Naive B cell (primary cell): Measurements from ENCODE around the gene MPHOSPH6. TPM values are rescaled to one million over a fixed set of nuclear protein-coding genes. Genes with fewer than 3 reads are reported as not detected.
"Not testable (repeated sequence)": the region's sequence is repeated elsewhere in the genome, so short reads cannot be mapped to it uniquely, and the experiment has no call there.

Experiments
- ATAC-seq, 2 donors: fragments of 150-1000 bp; cut with Tn5 transposase; 2 replicates each; pipeline ENCODE4 v1.10.0; 2021; ENCODE audit warnings: low read depth in 2 of 2, mild to moderate bottlenecking in 2 of 2, moderate library complexity in 2 of 2
- DNase-seq: peaks from one replicate; pipeline ENCODE4 v3.0.0; 2022
- H3K27ac Mint-ChIP-seq, 6 donors: one replicate each; pipeline ENCODE4 v1.8.0; 2020 to 2022; ENCODE audit warnings: mild to moderate bottlenecking in 6 of 6, mixed read lengths in 6 of 6, moderate library complexity in 5 of 6, inconsistent platforms in 2 of 6
- H3K27me3 Mint-ChIP-seq, 3 donors: one replicate each; pipeline ENCODE4 v1.8.0; 2021 to 2022; ENCODE audit warnings: mixed read lengths in 3 of 3, mild to moderate bottlenecking in 1 of 3
- H3K36me3 Mint-ChIP-seq, 2 donors: one replicate each; pipeline ENCODE4 v1.8.0; 2020 to 2022; ENCODE audit warnings: mixed read lengths in 2 of 2, inconsistent platforms in 1 of 2, mild to moderate bottlenecking in 1 of 2
- H3K4me1 Mint-ChIP-seq, 3 donors: one replicate each; pipeline ENCODE4 v1.8.0; 2020 to 2022; ENCODE audit warnings: mixed read lengths in 3 of 3, inconsistent platforms in 1 of 3, mild to moderate bottlenecking in 1 of 3, moderate library complexity in 1 of 3
- H3K4me3 Mint-ChIP-seq, 8 donors: one replicate each; pipeline ENCODE4 v1.8.0; 2020 to 2022; ENCODE audit warnings: mild to moderate bottlenecking in 8 of 8, mixed read lengths in 8 of 8, moderate library complexity in 8 of 8, inconsistent platforms in 2 of 8
- H3K9me3 Mint-ChIP-seq, 7 donors: one replicate each; pipeline ENCODE4 v1.8.0; 2020 to 2022; ENCODE audit warnings: mixed read lengths in 7 of 7, mild to moderate bottlenecking in 5 of 7, inconsistent platforms in 2 of 7, moderate library complexity in 1 of 7
- polyA plus RNA-seq, 6 donors: library from polyadenylated mRNA; unstranded; fragments of 300-500 nt; fragmentation: Illumina TruSeq; gene quantifications; one replicate each; pipeline ENCODE4 v1.2.3, GENCODE V29; 2021; ENCODE audit warnings: low read depth in 6 of 6

The MPHOSPH6 gene
- polyA plus RNA-seq, 6 donors from 2014 or later = 10.7 to 37.3 (median 14.4) TPM

DNA sequence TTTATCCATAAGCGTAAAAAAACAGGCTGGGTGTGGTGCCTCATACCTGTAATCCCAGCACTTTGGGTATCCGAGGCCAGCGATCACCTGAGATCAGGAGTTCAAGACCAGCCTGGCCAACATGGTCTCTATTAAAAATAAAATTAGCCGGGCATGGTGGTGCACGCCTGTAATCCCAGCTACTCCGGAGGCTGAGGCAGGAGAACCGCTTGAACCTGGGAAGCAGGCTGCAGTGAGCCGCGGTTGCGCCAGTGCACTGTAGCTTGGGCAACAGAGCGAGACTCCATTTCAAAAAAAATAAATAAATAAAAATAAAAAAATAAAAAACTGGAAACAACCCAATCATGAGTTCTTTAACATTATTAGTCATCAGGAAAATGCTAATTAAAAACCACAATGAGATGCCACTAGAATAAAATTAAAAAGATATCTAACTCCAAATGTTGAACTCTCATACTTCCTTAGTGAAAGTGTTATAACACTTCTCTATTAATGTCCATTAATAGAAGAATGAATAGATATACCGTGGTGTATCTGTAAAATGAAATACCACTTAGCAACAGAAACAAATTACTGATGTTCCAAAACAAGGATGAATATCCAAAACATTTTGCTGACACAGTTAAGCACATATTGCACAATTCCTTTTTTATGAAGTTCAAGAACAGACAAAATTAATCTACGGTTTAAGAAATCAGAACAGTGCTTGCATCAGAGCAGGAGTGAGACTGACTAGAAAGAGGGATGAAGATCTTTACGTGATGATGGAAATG lies 13.1 kb downstream of the MPHOSPH6 start:
- Mint-ChIP-seq H3K4me3 (no peak overlapping the region), H3K4me1 (peaks cover 0 to 7% (median 2%) of the 10 kb centered on the region in 3 donors), H3K9me3 (peaks cover 0 to 6% (median 5%) of the 10 kb centered on the region in 7 donors), H3K36me3 (peaks cover 23 to 28% of the 10 kb centered on the region in 2 donors), H3K27ac (peak overlapping the region in 1 of 6 donors; percentile 75), H3K27me3 (no peaks in the 10 kb centered on the region)
- DNase-seq (no peak), ATAC-seq (no peak)

DNA sequence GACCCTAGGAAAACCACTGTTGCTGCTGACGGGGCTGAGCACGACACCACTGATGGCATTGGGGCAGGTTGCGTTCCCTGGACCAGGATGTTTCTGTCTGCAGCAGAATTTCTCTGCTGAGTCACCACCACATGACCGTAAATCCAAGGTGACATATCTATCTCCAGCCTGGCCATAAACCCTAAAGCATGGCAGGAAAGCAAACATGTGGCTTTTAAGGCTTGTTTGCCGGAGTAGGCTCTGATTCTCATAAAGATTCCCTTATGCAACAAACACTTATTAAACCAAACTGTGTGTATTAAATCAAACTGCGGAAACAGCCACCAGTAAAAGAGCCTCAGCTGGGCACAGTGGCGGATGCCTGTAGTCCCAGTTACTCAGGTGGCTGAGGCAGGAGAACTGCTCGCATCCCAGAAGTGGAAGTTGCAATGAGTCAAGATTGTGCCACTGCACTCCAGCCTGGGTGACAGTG lies 17.3 kb downstream of the MPHOSPH6 start:
- DNase-seq (no peak), ATAC-seq (no peak)
- Mint-ChIP-seq H3K4me1 (peaks cover 0 to 7% (median 0%) of the 10 kb centered on the region in 3 donors), H3K27ac (no peak overlapping the region), H3K4me3 (no peak overlapping the region), H3K36me3 (peaks cover 17 to 21% of the 10 kb centered on the region in 2 donors), H3K27me3 (no peaks in the 10 kb centered on the region), H3K9me3 (peaks cover 0 to 6% (median 5%) of the 10 kb centered on the region in 7 donors)

DNA sequence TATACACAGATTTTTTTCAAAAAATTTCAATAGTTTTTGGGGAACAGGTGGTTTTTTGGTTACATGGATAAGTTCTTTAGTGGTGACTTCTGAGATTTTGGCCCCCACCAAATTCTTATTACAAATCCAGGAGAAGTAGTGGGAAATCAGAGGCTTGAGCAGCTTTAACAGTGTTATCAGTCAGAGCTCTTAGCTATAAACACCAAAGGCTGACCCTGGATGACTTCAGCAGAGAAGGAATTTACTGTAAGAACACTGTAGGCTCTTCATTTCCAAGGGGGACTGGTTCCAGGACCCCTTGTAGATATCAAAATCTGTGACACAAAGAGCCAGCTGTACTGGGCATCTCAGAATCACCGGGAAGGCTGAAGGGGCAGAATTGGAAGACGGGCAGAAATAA lies 17.8 kb downstream of the MPHOSPH6 start:
- ATAC-seq (no peak), DNase-seq (no peak)
- Mint-ChIP-seq H3K27ac (no peak overlapping the region), H3K9me3 (peaks cover 0 to 6% (median 5%) of the 10 kb centered on the region in 7 donors), H3K4me1 (peaks cover 0 to 2% (median 0%) of the 10 kb centered on the region in 3 donors), H3K27me3 (no peaks in the 10 kb centered on the region), H3K36me3 (peaks cover 17 to 26% of the 10 kb centered on the region in 2 donors), H3K4me3 (no peak overlapping the region)

DNA sequence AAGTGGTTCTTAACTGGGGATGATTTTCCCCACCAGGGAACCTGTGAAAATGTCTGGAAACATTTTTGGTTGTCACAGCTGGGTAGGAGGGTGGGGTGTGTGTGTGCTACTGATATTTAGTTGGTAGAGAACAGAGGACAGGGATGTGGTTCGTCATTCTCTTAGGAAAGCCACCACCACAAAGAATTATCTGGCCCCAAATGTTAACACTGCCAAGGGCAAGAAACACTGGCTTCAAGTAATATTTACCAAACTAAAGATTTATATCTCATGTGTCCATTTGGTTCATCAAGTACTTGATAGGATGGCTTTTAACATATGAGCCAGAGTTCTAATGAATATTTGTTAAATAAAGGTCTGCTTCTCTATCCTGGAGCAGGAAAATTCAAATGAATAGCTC lies 19.5 kb downstream of the MPHOSPH6 start:
- peaks cover 0 to 6% (median 5%) of the 10 kb centered on the region in 7 donors for H3K9me3 Mint-ChIP-seq
- peaks cover 17 to 30% of the 10 kb centered on the region in 2 donors for H3K36me3 Mint-ChIP-seq
- no peak overlapping the region for H3K4me3 Mint-ChIP-seq
- H3K27ac Mint-ChIP-seq = no peak overlapping the region
- no peak for ATAC-seq
- H3K27me3 Mint-ChIP-seq = no peaks in the 10 kb centered on the region
- no peaks in the 10 kb centered on the region for H3K4me1 Mint-ChIP-seq
- no peak for DNase-seq

DNA sequence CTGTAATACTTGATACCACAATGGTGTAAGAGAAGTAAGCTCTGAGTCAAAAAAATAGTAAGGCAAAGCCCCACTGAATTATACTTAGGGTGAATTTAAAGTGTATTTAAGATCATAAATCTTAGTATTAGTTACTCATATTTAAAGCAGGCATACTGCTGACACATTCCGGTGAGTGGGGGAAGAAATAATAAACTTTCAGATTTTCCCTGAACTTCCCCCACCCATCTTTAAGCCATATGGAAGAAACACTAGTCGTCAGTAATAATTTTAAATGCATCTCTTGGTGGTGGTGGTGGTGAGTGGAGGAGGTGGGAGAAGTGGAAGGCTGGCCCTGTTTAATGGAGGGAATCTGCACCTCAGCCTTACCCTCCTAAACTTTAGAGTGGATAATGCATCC lies 20.5 kb downstream of the MPHOSPH6 start:
- H3K27me3 Mint-ChIP-seq = no peaks in the 10 kb centered on the region

DNA sequence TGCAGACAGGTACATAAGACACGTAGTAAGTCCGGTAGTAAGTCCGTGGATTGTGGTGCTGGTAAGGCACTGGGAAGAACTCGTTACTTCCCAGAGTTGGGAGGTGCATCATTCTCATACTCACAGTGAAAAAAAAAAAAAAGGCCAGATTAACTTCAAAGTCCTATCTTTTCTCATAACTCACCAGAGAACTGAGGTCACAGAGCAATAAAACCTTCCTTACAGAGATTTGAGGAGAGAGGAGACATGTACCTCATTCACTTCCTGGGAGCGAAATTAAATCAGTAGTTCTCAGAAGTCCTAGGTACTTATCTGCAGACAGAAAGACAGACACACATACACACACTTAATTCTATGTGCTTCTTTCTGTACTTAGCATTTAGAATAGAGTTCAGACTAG lies 22.5 kb downstream of the MPHOSPH6 start:
- H3K36me3 Mint-ChIP-seq = peaks cover 0 to 9% of the 10 kb centered on the region in 2 donors
- no peaks in the 10 kb centered on the region for H3K9me3 Mint-ChIP-seq
- DNase-seq (no peak), ATAC-seq (no peak)
- no peak overlapping the region for H3K4me3 Mint-ChIP-seq
- H3K27ac Mint-ChIP-seq = no peak overlapping the region
- H3K27me3 Mint-ChIP-seq = no peaks in the 10 kb centered on the region
- no peaks in the 10 kb centered on the region for H3K4me1 Mint-ChIP-seq

More for the DNA sequence above, 20.5 kb downstream of the MPHOSPH6 start:
- Mint-ChIP-seq H3K9me3 (peaks cover 0 to 5% (median 4%) of the 10 kb centered on the region in 7 donors), H3K4me1 (no peaks in the 10 kb centered on the region), H3K4me3 (no peak overlapping the region), H3K36me3 (peaks cover 17 to 24% of the 10 kb centered on the region in 2 donors), H3K27ac (no peak overlapping the region)
- ATAC-seq (no peak), DNase-seq (no peak)

DNA sequence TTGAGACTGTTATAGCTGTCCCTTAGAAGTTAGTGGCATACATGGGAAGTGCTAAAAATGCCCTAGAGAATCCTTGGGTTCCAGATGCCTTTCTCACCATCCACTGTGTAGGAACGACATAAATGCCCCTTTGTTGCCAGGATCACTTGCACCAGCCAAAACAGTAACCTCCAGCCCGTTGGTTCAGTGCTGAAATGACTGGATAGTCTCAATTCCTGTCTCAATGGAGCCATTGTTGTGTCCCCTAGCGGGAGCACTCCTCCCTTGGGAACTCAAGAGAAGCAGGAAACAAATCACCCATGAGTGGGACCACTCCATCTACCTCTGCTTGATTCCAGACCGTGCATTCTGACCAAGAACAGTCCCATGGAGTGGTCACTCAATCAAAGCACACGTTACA lies 23.1 kb downstream of the MPHOSPH6 start:
- Mint-ChIP-seq H3K4me1 (no peaks in the 10 kb centered on the region), H3K4me3 (no peak overlapping the region), H3K27ac (peak overlapping the region in 1 of 6 donors; percentile 54), H3K27me3 (no peaks in the 10 kb centered on the region), H3K9me3 (no peaks in the 10 kb centered on the region), H3K36me3 (peaks cover 0 to 9% of the 10 kb centered on the region in 2 donors)
- DNase-seq (no peak), ATAC-seq (no peak)

DNA sequence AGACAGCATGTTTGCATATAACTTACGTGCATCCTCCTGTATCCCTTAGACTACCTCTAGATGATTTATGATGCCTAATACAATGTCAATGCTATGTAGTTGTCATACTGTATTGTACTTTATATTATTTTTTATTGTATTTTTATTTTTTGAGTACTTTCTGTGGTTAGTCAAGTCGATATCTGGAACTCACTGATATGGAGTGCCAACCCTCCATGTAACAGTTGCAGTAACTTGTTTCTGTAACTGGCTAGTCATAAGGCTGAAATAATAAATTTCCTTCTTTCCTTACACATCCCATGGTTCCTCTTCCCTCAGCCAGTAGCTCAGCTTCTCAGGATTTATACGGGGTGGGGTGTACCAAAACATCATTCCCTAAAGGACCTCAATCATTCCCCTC lies 23.5 kb downstream of the MPHOSPH6 start:
- Mint-ChIP-seq H3K36me3 (peaks cover 0 to 9% of the 10 kb centered on the region in 2 donors), H3K9me3 (no peaks in the 10 kb centered on the region), H3K4me1 (no peaks in the 10 kb centered on the region), H3K27me3 (no peaks in the 10 kb centered on the region), H3K4me3 (no peak overlapping the region), H3K27ac (peak overlapping the region in 1 of 6 donors; percentile 54)
- ATAC-seq (no peak), DNase-seq (no peak)

DNA sequence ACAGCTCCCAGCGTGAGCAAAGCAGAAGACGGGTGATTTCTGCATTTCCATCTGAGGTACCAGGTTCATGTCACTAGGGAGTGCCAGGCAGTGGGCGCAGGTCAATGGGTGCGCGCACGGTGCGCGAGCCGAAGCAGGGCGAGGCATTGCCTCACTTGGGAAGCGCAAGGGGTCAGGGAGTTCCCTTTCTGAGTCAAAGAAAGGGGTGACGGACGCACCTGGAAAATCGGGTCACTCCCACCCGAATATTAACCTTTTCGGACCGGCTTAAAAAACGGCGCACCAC lies 30.8 kb downstream of the MPHOSPH6 start:
- H3K27ac Mint-ChIP-seq = peak overlapping the region in 3 of 6 donors; percentile 5 to 52 (median 31)
- peak overlapping the region in 5 of 8 donors; percentile 5 to 85 (median 67) for H3K4me3 Mint-ChIP-seq
- not testable (repeated sequence) for DNase-seq, H3K9me3 Mint-ChIP-seq, ATAC-seq, H3K4me1 Mint-ChIP-seq, H3K27me3 Mint-ChIP-seq
- H3K36me3 Mint-ChIP-seq = peaks cover 0 to 16% of the 10 kb centered on the region in 2 donors

DNA sequence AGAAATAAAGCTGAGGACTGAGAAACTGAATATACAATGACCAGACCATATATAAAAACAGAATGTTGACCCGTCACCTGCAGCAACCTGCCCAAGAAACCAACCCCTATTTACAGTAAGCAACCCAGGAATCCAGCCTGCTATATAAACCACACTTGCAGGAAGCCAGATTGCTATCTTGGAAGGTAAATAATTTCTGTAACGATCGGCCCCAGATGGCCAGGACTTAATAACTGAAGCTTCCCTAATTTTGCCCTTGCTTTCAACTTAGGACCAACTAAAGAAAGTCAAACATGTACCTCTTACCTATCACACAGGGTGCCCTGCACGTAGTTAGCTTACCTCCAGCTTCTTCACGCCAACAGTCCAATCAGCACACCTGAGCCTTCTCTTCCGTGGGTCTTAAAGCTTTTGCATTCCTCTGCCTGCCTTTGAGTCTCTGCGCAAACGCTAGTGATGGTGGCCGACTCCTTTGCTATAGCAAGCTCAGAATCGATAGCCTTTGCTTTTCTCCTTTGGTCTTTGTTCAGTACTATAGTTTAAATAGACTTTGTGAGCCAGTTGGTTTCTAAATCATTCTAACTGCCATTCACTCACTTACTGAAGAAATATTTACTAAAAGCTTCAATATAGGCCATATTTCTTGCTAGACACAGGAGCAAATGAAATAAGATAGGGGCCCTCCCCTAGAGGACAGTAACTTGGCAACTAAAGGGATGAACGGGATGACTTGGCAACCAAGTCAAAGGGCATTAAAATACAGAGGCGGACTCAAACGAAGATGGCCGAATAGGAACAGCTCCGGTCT lies 31.3 kb downstream of the MPHOSPH6 start:
- H3K4me3 Mint-ChIP-seq = peak overlapping the region in 5 of 8 donors; percentile 5 to 85 (median 67)
- ATAC-seq (no peak), DNase-seq (no peak)
- no peaks in the 10 kb centered on the region for H3K27me3 Mint-ChIP-seq
- H3K36me3 Mint-ChIP-seq = peaks cover 0 to 16% of the 10 kb centered on the region in 2 donors
- H3K9me3 Mint-ChIP-seq = peaks cover 0 to 3% (median 0%) of the 10 kb centered on the region in 7 donors
- no peaks in the 10 kb centered on the region for H3K4me1 Mint-ChIP-seq
- H3K27ac Mint-ChIP-seq = peak overlapping the region in 3 of 6 donors; percentile 31 to 52 (median 47)

DNA sequence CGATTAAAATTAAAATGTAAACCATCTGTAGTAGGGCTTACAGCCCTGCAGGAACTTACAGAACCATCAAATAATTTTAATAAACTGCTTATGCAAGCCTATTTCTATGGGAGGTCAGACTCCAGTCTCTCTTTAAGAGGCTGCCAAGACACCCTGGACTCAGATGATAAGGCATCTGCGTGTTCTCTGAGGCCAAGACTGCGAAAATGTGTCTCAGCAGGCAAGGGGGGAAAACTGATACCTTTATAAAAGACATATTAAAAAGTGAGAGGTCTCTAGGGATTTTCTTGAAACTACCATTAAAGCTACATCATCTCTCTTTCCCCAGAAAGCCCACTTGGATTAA lies 32.2 kb downstream of the MPHOSPH6 start:
- no peak for ATAC-seq
- no peak for DNase-seq
- Mint-ChIP-seq H3K9me3 (peaks cover 0 to 3% (median 0%) of the 10 kb centered on the region in 7 donors), H3K36me3 (peaks cover 0 to 16% of the 10 kb centered on the region in 2 donors), H3K27me3 (no peaks in the 10 kb centered on the region), H3K4me1 (no peaks in the 10 kb centered on the region), H3K4me3 (no peak overlapping the region), H3K27ac (no peak overlapping the region)

DNA sequence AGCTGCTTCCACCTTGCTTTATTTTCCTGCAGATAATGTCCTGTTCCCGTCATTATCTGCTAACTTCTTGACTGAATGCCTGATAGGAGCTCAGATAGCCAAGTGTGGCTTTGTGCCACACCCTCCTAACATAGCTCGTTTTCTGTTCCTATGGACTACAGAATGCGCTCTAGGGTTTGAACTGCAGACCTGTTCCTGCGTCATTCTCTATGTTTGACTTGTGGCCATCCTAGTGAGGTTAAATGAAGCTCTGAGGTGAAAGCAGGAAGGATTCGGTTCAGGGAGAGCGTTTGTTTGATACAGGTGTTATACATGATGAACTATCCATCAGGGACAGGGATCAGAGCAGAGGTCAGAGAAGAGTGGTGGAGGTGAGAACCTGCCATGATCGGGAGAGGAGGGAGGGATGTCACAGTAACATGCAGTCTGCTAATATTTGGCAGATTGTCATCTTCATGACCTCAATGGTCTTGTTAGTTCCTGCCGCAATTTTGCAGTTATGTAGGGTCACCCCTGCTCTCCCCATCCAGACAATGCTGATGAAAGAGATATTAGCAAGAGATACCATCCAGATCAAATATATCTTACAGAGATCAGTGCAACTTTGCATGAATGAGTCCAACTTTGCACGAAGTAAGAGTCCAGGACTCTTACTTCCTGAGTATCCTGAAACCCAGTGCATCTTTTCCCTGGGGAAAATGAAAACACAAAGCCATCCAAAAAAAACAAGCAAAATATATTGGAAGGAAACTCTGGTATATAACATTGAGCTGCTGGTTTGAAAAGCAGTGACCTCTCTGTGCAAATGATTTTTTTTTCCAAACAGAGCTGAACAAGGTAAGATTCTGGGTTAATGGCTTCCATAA lies 32.8 kb downstream of the MPHOSPH6 start:
- peaks cover 0 to 16% of the 10 kb centered on the region in 2 donors for H3K36me3 Mint-ChIP-seq
- no peak overlapping the region for H3K4me3 Mint-ChIP-seq
- ATAC-seq (no peak), DNase-seq (no peak)
- H3K4me1 Mint-ChIP-seq = no peaks in the 10 kb centered on the region
- no peak overlapping the region for H3K27ac Mint-ChIP-seq
- H3K27me3 Mint-ChIP-seq = no peaks in the 10 kb centered on the region
- peaks cover 0 to 3% (median 0%) of the 10 kb centered on the region in 7 donors for H3K9me3 Mint-ChIP-seq

DNA sequence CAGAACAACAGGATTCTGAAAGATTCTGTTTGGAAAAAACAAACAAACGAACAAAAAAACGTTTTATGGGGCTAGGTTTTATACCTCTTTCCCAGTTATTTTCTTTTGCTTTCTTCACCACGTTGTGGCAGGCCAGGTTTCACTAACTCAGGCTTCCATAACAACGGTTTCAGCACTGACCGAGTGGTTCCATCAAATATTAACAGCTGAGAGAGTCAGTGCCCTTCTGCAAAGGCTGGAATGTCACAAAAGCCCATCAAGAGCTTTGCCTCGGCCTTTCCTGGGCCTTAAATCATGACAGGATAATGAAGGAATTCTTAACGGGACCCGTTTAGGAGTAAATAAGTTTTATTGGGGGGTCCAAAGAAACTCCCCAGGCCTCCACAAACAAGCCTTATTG lies 34.2 kb downstream of the MPHOSPH6 start:
- Mint-ChIP-seq H3K4me1 (no peaks in the 10 kb centered on the region), H3K4me3 (no peak overlapping the region), H3K27me3 (no peaks in the 10 kb centered on the region), H3K27ac (no peak overlapping the region), H3K36me3 (peaks cover 0 to 16% of the 10 kb centered on the region in 2 donors), H3K9me3 (peaks cover 0 to 2% (median 0%) of the 10 kb centered on the region in 7 donors)
- DNase-seq = no peak
- no peak for ATAC-seq
